AG04449 (cell line): ENCODE results near the gene ATIC.

Experiments used
- CTCF ChIA-PET: fragments of 350-600 bp; formaldehyde crosslinking; extraction: SDS; loops from one replicate; lab custom pipeline; 2021; ENCODE audit warnings: antibody characterized with exemption; lab: Yijun Ruan, JAX
- POLR2A ChIA-PET: fragments of 400-600, 350-600 bp; formaldehyde crosslinking; extraction: SDS; loops from one replicate; lab custom pipeline; 2020; ENCODE audit warnings: antibody characterized with exemption, inconsistent platforms; lab: Yijun Ruan, JAX
- DNase-seq: peaks from one replicate; pipeline ENCODE4 v3.0.0-alpha.2; 2010; ENCODE audit warnings: low read depth, low spot score
- H3K4me3 ChIP-seq: 2 replicates; pipeline ENCODE4 v1.5.1; 2011; ENCODE audit warnings: low read depth, mild to moderate bottlenecking, control low read depth, low read length
- TF ChIP-seq, protein P1 (sequence below): IDR thresholded peaks from one replicate; pipeline ENCODE4 v1.5.1; 2011; ENCODE audit warnings: mild to moderate bottlenecking, moderate library complexity, low read length, control low read depth, inconsistent platforms; ENCODE audit not compliant: insufficient read depth; ENCODE audit errors: missing control alignments

ATIC gene

DNA sequence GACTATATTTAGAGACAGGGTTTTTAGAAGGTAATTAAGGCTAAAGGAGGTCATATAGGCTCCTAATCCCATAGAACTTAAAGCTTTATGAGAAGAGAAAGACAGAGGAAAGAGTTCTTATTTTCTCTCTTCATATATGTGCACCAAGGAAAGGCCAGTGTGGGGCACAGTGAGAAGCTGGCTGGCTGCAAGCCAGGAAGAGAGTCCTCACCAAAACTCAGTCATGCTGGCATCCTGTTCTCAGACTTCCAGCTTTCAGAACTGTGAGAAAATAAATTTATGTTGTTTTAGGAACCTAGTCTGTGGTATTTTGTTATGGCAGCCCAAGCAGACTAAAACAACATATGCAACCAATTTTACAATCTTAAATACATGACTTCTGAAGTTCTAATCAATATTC lies 31.5 kb upstream of the ATIC start:
- H3K4me3 ChIP-seq: no peak overlapping the region
- TF ChIP-seq, protein P1, sequence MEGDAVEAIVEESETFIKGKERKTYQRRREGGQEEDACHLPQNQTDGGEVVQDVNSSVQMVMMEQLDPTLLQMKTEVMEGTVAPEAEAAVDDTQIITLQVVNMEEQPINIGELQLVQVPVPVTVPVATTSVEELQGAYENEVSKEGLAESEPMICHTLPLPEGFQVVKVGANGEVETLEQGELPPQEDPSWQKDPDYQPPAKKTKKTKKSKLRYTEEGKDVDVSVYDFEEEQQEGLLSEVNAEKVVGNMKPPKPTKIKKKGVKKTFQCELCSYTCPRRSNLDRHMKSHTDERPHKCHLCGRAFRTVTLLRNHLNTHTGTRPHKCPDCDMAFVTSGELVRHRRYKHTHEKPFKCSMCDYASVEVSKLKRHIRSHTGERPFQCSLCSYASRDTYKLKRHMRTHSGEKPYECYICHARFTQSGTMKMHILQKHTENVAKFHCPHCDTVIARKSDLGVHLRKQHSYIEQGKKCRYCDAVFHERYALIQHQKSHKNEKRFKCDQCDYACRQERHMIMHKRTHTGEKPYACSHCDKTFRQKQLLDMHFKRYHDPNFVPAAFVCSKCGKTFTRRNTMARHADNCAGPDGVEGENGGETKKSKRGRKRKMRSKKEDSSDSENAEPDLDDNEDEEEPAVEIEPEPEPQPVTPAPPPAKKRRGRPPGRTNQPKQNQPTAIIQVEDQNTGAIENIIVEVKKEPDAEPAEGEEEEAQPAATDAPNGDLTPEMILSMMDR: no peak
- POLR2A ChIA-PET: no interaction called here
- CTCF ChIA-PET: interaction anchor here (1.0 kb wide), 1 partner anchor 9 kb away, joined by 4 read pairs; no protein-coding TSS in a partner anchor
- no peak for DNase-seq

DNA sequence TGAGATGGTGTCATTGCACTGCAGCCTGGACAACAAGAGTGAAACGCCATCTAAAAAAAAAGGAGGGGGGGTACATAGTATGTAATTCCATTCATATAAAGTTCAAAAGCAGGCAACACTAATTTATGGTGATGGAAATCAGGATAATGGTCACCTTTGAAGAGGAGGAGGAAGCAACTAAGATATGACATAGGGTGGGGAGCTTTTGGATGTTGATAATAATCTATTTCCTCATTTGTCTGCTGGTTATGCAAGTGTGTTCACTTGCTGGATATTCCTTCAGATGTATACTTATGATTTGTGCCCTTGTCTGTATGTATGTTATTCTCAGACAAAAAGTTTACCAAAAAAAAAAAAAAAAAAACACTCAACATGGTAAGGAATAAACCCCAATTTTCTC lies 28.6 kb upstream of the ATIC start:
- H3K4me3 ChIP-seq: no peak overlapping the region
- CTCF ChIA-PET: interaction anchor here (1.9 to 4.2 kb wide), 2 partner anchors 11 to 14 kb away, joined by 6 to 16 read pairs; no protein-coding TSS in a partner anchor
- POLR2A ChIA-PET: no interaction called here
- DNase-seq: no peak
- TF ChIP-seq, protein P1: no peak

DNA sequence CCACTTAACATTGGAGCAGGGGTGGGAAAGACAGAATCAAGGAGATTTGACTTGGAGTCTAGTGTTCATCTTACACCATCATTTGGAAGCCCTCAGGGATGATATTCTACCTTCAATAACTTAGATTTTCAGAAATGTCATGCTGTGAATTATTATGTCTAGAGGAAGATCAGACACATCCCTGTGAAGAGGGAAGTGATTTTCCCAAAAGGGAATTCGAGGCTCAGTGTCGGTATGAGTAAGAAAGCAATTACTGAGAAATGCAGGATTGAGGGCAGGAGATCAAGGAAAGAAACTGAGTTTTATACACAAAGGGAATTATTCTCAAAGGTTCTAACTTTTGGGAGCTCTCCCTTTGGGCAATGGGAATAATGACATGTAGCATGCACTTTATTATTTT lies 25.6 kb upstream of the ATIC start:
- TF ChIP-seq, protein P1: no peak
- DNase-seq: no peak
- H3K4me3 ChIP-seq: no peak overlapping the region
- ChIA-PET POLR2A (no interaction called here), CTCF (interaction anchor here (1.3 kb wide), 1 partner anchor 16 kb away, joined by 3 read pairs; no protein-coding TSS in a partner anchor)

DNA sequence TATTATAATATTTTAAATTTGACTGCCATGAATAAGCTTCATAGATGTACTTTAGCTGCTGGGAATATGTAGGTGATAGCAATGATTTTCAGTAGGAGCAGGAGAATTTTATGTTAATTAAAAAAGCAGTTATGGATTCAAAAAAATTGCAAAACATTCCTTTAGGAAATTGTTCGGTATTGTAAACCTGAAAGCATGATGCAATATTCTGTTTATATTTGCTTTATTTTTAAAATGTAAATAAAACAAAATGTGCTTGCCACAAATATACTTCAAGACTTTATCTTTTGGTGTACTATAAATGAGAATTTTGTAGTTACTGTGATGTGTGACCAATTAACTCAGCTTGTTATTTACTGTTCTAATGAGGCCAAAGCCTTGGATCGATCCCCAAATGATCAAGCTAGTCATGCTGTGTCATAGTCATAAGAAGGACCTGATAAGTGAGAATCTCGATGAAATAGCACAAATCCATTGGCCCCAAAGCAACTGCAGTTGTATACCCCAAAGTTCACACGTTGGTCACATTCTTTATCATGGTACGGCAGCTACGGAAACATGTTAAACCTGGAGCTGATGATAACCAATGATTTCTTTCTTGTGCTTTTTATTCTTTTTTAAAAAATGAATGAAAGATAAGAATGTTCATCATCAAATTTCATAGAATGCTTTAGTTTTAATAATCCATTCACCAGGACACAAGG lies 23.6 kb upstream of the ATIC start:
- DNase-seq: no peak
- no peak overlapping the region for H3K4me3 ChIP-seq
- TF ChIP-seq, protein P1: no peak
- ChIA-PET CTCF (no interaction called here), POLR2A (no interaction called here)

DNA sequence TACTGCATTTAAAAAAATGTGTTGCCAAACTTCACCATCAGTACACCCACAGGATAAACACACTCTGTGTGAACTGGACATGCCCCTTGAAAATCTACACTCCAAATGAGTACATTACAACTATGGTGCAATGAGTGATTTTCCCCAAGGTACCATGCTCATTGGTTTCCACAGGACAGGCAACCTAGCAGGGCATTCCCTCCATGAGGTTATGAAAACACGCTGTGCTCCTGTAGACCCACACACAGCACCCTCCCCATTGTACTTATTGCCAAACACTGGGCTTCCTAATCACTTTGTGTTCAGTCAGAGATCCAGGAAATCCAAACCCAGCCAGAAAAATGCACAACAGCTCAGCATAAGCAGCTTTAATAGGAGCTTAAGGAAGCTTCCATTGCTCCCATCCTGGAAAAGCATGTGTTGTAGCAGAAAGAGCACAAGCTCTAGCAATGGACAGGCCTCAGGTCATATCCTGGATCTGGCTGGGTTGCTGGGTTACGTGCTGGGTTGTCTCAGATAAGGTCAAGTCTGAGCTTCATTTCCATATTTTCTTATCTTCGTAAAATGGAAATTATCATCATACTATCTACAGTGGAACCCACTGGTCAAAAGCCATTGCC lies 20.8 kb upstream of the ATIC start:
- H3K4me3 ChIP-seq: no peak overlapping the region
- DNase-seq: no peak
- ChIA-PET CTCF (no interaction called here), POLR2A (no interaction called here)
- TF ChIP-seq, protein P1: no peak

DNA sequence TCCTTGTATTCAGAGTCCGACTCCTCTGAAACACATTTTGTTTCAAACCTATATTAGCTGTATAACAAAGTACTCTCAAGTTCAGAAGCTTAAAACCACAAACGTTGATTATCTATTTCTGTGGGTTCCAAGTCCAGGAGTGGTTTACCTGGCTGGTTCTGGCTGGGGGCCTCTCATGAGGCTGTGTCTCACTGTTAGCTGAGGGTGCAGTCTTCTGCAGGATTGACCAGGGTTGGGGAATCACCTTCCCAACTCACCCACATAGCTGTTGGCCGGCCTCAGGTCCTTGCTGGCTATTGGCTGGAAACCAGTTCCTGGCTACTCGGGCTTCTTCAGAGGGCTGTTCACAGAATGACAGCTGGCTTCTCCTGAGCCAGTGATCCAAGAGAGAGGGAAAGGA lies 18.0 kb upstream of the ATIC start:
- CTCF ChIA-PET: no interaction called here
- POLR2A ChIA-PET: no interaction called here
- TF ChIP-seq, protein P1: no peak
- no peak for DNase-seq
- H3K4me3 ChIP-seq: no peak overlapping the region
